Measurements from ENCODE around the gene SDK1.

GRCh38 chr7:3374239-3374638 lies 73.2 kb downstream of the SDK1 start:
- TF ChIP-seq CTCF (IDR thresholded peaks at IDR 0.05 in 4 of 5, conservative IDR thresholded peaks at IDR 0.05 in 1 of 5) (no peak), POLR2A (IDR thresholded peaks at IDR 0.05) (no peak)
